ENCODE results near the gene ZNF273. TPM values are rescaled to one million over a fixed set of nuclear protein-coding genes. Genes with fewer than 3 reads are reported as not detected.
"Not testable (repeated sequence)": the region's sequence is repeated elsewhere in the genome, so short reads cannot be mapped to it uniquely, and the experiment has no call there.

ZNF273 gene
- polyA plus RNA-seq, 1 of the 3 experiments (the other 2 are of a cell fraction), result 2.3 TPM

- no peak for TF ChIP-seq PBX3 (IDR thresholded peaks at IDR 0.05)
- no peak for TF ChIP-seq RXRA (IDR thresholded peaks at IDR 0.05; ENCODE audit: borderline replicate concordance, low read depth)
- no peak for TF ChIP-seq FOSL2 (IDR thresholded peaks at IDR 0.05; ENCODE audit: borderline replicate concordance, low read depth)
- TF ChIP-seq JUND (IDR thresholded peaks at IDR 0.05), result no peak
- no peak for TF ChIP-seq NFIC (IDR thresholded peaks at IDR 0.05; ENCODE audit: borderline replicate concordance)
- no peak for TF ChIP-seq RCOR1 (IDR thresholded peaks at IDR 0.05; ENCODE audit: low read length)
Observed at GRCh38 chr7:64889686-64890162, 13.3 kb upstream of the ZNF273 start (continued).

GRCh38 chr7:64890273-64890672, 12.8 kb upstream of the ZNF273 start:
- H4K20me1 ChIP-seq (ENCODE audit: insufficient read depth); H3K4me3 ChIP-seq (ENCODE audit: low read depth in 2 of 2, low read length in 1 of 2); H3K79me2 ChIP-seq (ENCODE audit: insufficient read depth); H3F3A ChIP-seq (replicated peaks; ENCODE audit: insufficient read depth); DNase-seq; H3K27me3 ChIP-seq (ENCODE audit: insufficient read depth); H3K9ac ChIP-seq; H3K9me2 ChIP-seq; H3K27ac ChIP-seq (ENCODE audit: low read depth in 2 of 2, low read length in 1 of 2); CTCF ChIA-PET; H3K36me3 ChIP-seq (replicated peaks in 1 of 2; ENCODE audit: control insufficient read depth in 1 of 2, insufficient read depth in 2 of 2, low read length in 1 of 2); H3K9me3 ChIP-seq; H3K4me2 ChIP-seq; H3K4me1 ChIP-seq (ENCODE audit: control insufficient read depth in 1 of 2, insufficient read depth in 2 of 2, low read depth in 1 of 2, low read length in 1 of 2); H2AFZ ChIP-seq (ENCODE audit: low read depth): not testable (repeated sequence)
- 75% methylated on average over 2 of the region's 3 CpGs for WGBS (ENCODE audit: low lambda C conversion rate)
- POLR2A ChIA-PET, result interaction anchor here (1.6 kb wide), 1 partner anchor 13 kb away, joined by 6 read pairs; the partner anchor contains the start of gene ZNF273

- CTCF ChIA-PET, result no interaction called here
Observed at GRCh38 chr7:64890761-64891362, 12.2 kb upstream of the ZNF273 start.

More at GRCh38 chr7:64890761-64891362, 12.2 kb upstream of the ZNF273 start:
- 34% methylated on average over 2 of the region's 2 CpGs for WGBS (ENCODE audit: low lambda C conversion rate)
- Histone ChIP-seq H3K9me3 (no peaks in the 10 kb centered on the region), H3K9ac (no peak overlapping the region), H3K9me2 (no peaks in the 10 kb centered on the region), H3K4me3 (ENCODE audit: low read depth in 2 of 2, low read length in 1 of 2) (no peak overlapping the region), H3K79me2 (ENCODE audit: insufficient read depth) (no peaks in the 10 kb centered on the region), H3K4me2 (peak overlapping the region; percentile 41; the same call in 1 of the 2 replicates), H3F3A (replicated peaks; ENCODE audit: insufficient read depth) (no peaks in the 10 kb centered on the region), H3K27me3 (ENCODE audit: insufficient read depth) (no peaks in the 10 kb centered on the region; the same call in 1 of the 2 replicates), H3K4me1 (ENCODE audit: control insufficient read depth in 1 of 2, insufficient read depth in 2 of 2, low read depth in 1 of 2, low read length in 1 of 2) (0 out of 4 replicates have a peak, but pooled peaks cover 0 to 7% of the 10 kb centered on the region in 2 experiments), H3K27ac (ENCODE audit: low read depth in 2 of 2, low read length in 1 of 2) (peak overlapping the region in 1 of 2 experiments; percentile 7; a peak in 1 of 4 replicates), H2AFZ (ENCODE audit: low read depth) (0 out of 2 replicates have a peak overlapping the region, but pooled peaks have one; percentile 31), H3K36me3 (replicated peaks in 1 of 2; ENCODE audit: control insufficient read depth in 1 of 2, insufficient read depth in 2 of 2, low read length in 1 of 2) (no peaks in the 10 kb centered on the region), H4K20me1 (ENCODE audit: insufficient read depth) (no peaks in the 10 kb centered on the region)
- DNase-seq, result no peak
- no peak for TF ChIP-seq NFIC (IDR thresholded peaks at IDR 0.05; ENCODE audit: borderline replicate concordance)
- no peak for TF ChIP-seq GABPA (IDR thresholded peaks at IDR 0.05; ENCODE audit: low read depth)
- TF ChIP-seq SIN3A (IDR thresholded peaks at IDR 0.05; ENCODE audit: borderline replicate concordance, low read depth, low read length), result no peak
- TF ChIP-seq ELF1 (IDR thresholded peaks at IDR 0.05), result no peak
- TF ChIP-seq RCOR1 (IDR thresholded peaks at IDR 0.05; ENCODE audit: low read length), result no peak
- TF ChIP-seq ZBTB33 (IDR thresholded peaks at IDR 0.05; ENCODE audit: borderline replicate concordance, low read depth), result no peak
- no peak for TF ChIP-seq RAD21 (IDR thresholded peaks at IDR 0.05; ENCODE audit: low read length)
- TF ChIP-seq PBX3 (IDR thresholded peaks at IDR 0.05), result no peak
- no peak for TF ChIP-seq IRF3 (IDR thresholded peaks at IDR 0.05; ENCODE audit: low read depth, low read length)
- TF ChIP-seq GATA2 (CRISPR knock-in tag; IDR thresholded peaks at IDR 0.05), result no peak
- no peak for TF ChIP-seq FOXJ3 (CRISPR knock-in tag; IDR thresholded peaks at IDR 0.05)
- TF ChIP-seq CHD2 (IDR thresholded peaks at IDR 0.05; ENCODE audit: low read length, partially characterized antibody), result no peak
- POLR2A ChIA-PET, result interaction anchor here (1.6 kb wide), 1 partner anchor 12 kb away, joined by 6 read pairs; the partner anchor contains the start of gene ZNF273

All from SK-N-SH (cell line).